HG03571 (cell line): ENCODE measurements around the gene PCDH10.
"Not testable (repeated sequence)": the region's sequence is repeated elsewhere in the genome, so short reads cannot be mapped to it uniquely, and the experiment has no call there.

Experiments used
- ATAC-seq: cut with Tn5 transposase; IDR thresholded peaks from one replicate; pipeline ENCODE4 v1.9.1; 2021; ENCODE audit not compliant: unreplicated experiment

Gene PCDH10

DNA sequence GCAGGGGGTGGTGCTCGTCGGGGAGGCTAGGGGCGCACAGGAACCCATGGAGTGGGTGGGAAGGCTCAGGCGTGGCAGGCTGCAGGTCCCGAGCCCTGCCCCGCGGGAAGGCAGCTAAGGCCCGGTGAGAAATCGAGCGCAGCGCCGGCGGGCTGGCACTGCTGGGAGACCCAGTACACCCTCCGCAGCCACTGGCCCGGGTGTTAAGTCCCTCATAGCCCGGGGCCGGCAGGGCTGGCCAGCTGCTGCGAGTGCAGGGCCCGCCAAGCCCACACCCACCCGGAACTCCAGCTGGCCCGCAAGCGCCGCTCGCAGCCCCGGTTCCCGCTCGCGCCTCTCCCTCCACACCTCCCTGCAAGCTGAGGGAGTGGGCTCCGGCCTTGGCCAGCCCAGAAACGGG, 91.4 kb downstream of the PCDH10 start:
- not testable (repeated sequence) for ATAC-seq
